Skin epidermis (tissue), 12 donors: ENCODE results near the gene FGFBP1.
A peak's percentile ranks its signal among the peaks of the same experiment; 100 is the strongest.

Source experiments
- H3K27ac ChIP-seq, 21 experiments: fragments of 200-600 bp; sonication (generic) in 11 of 21; one replicate each; pipeline ENCODE4 v1.5.0; 2020; ENCODE audit warnings: mild to moderate bottlenecking in 3 of 21, inconsistent platforms in 2 of 21, moderate library complexity in 2 of 21
- H3K4me3 ChIP-seq, 7 experiments: fragments of 200-600 bp; sonication (generic) in 2 of 7; one replicate each; pipeline ENCODE4 v1.5.0; 2020; ENCODE audit warnings: inconsistent platforms in 2 of 7, mild to moderate bottlenecking in 2 of 7, moderate library complexity in 1 of 7

The FGFBP1 gene

DNA sequence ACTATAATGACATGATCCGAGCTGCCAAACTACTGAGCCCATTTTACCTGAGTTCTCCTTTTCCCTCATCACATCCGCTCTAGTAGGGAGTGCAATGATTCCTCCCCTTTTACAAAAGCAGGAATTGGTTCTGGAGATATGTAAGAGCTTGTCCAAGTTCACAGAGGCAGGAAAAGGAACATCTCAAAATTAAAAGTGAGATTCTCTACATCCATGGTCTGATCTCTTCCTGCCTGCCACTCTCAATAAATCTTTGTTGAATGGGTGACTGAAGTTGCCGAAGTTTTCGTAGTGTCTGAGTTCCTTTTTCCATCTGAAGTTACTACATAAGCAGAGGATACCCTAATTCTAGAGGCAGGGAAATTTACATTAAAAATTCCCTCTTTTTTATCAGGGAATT is at the start of gene FGFBP1:
FGFBP1 (minus strand) TSS at position 101 of the 400 bp plus-strand sequence. CDS start 2,108 bp downstream, outside the sequence.
- Histone ChIP-seq H3K4me3 (peak within 1 kb of the TSS in 5 of 7 experiments; percentile 1 to 40 (median 23)), H3K27ac (peak within 1 kb of the TSS in 8 of 21 experiments; percentile 13 to 77 (median 38))

DNA sequence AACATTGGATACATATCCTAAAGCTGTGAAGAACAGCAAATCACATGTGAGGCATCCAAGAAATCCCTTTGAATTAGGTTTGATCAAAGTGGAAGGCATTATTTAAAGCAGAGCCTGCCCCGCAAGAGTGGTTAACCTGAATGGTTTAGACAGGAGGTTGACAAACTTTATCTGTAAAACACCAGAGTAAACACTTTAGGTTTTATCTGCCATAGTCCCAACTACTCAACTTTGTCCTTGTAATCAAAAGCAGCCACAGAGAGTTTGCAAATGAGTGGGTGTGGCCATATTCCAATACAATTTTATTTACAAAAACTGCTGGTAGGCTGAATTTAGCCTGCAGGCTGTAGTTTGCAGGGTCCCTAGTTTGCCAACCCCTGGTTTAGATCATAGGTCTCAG is 49.7 kb upstream of the FGFBP1 start:
- H3K4me3 ChIP-seq, result no peak overlapping the region
- no peak overlapping the region for H3K27ac ChIP-seq

DNA sequence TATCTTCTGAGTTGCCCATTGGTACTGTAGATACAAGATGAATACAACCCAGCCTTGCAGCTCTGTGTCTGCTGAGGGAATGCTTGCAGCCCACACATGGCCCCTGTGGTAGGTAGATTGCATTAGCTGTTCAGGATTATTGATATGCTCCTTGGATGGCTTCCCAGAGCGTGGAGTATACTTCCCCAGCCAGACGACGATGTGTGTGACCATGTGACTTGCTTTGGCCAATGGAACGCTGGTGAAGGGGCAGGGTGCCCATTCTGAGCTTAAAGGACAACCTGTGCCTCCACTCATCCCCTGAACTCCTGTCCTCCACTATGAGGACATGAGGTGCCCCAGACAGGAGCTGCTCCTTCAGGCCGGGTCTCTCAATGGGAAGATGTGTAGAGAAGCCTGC is 48.4 kb upstream of the FGFBP1 start:
- H3K4me3 ChIP-seq, result no peak overlapping the region
- no peak overlapping the region for H3K27ac ChIP-seq

DNA sequence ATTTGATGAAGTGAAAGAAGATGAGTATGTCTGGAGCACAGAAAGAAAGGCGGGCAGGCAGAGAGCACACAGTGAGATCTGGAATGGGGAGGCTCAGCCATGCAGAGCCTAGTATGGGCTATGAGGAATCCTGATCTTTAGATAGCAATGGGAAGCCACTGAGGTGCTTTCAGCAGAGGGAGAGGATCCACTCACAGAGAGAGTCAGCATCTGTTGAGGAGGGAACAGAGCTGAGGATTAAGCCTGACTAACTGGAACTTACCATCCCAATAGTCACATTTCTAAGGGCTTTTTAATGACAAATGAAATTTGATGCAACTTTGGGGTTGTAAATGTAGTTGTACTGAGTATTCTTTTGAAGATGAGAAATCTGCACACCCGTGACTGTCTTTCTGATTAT is 45.1 kb upstream of the FGFBP1 start:
- Histone ChIP-seq H3K27ac (no peak overlapping the region), H3K4me3 (no peak overlapping the region)

DNA sequence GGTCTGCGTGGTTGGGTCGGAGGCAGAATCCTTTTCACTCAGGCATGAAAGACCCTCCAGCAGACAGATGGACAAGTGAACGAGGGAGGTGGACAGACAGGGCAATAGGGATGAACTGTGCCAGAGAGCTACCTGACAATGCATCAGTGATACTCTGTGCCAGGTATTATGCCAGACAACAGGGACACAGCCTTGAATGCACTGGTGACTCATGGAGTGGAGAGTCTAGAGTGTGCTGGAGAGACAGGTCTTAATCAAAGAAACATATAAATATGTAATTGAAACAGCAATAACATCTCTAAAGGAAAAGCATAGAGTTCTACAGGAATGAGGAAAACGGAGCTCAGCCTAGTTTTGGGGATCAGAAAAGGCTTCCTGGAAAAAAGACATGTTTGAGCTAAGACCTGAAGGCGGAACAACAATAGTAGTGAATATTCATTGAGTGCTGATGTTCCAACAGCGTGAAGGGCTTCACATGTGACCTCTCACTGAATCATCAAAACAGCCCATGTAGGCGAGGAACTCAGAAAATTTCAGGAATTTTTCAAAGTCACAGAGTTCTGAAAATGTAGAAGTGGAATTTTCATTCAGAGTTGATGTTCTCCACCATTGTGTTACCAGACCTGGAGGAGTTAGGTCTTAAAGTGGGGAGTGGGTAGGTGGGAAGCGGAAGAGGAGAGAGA is 44.4 kb upstream of the FGFBP1 start:
- Histone ChIP-seq H3K4me3 (no peak overlapping the region), H3K27ac (no peak overlapping the region)

DNA sequence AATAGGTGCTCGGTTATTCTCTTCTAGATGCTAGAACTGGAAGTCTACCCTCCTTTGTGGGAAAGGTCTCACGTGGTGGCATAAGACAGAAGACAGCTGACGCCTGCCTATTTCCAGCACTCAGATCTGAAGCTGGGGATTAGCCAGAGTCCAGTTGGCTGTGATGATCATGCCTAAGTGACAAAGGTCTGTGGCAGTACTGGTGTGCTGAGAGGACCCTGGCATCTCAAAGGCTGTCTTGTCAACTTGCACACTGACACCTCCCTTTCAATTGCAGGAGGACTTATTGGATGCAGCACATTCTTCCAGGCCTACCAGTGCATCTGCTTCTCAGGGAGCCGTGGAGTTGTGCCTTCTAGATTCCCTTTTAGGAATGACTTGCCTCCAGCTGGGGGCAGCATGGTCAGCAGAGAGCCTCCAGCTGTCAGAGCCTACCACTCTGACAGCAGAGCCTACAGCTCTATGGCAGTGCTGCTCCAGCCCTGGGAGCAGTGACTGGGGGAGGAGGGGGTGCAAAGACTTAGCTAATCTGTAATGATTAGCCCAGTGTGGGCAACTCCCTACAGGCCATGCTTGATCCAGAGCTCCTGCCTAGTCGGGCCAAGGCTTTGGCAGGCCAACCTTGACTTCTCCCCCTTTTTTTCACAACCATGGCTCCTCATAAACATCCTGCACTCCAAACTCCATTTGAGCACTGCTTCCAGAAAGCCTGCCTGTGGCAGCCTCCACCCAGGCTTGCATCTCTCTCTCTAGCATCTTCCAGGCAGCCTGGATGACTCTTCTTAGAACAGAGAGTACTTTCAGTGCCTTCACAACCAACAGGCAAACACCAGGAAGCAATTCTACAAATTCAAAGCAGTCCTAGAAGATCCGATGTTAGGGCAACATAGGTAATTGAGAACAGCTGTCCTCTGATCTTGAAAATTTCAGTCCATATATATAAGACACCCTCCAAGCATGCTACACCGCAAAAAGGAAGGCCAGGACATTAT is 38.2 kb upstream of the FGFBP1 start:
- no peak overlapping the region for H3K4me3 ChIP-seq
- no peak overlapping the region for H3K27ac ChIP-seq

DNA sequence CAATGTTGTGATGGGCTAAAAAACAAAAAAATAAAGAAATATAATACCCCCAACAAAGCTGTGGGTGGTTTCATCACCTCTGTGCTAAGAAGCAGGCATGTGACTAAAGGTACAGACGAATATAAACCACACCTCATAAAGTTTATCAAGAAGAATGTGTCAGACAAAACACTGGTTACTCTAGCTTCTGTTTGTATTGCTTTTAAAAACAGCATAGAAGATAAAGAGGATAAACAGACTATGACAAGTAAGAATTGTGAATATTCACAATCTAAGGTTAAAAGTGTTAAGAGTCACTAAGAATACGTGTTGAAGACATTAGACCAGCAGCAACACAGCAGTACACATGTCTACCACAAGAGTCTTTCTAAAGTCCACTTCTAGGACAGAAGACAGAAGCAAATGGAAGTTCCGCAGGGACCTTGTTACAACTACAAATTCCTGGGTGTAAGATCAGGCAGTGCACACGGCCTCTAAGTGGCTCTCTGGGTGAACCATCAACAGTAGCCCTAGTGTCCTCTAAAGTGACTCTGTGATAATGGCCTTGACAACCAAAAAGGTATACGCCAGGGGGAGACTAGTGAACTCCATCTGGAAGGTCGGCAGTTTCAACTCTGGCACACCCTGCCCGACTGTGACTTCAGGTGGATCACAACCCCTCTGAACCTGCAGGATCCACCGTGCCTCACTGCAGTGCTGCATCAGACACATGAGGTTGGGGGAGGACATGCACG is 32.7 kb upstream of the FGFBP1 start:
- Histone ChIP-seq H3K27ac (no peak overlapping the region), H3K4me3 (no peak overlapping the region)

DNA sequence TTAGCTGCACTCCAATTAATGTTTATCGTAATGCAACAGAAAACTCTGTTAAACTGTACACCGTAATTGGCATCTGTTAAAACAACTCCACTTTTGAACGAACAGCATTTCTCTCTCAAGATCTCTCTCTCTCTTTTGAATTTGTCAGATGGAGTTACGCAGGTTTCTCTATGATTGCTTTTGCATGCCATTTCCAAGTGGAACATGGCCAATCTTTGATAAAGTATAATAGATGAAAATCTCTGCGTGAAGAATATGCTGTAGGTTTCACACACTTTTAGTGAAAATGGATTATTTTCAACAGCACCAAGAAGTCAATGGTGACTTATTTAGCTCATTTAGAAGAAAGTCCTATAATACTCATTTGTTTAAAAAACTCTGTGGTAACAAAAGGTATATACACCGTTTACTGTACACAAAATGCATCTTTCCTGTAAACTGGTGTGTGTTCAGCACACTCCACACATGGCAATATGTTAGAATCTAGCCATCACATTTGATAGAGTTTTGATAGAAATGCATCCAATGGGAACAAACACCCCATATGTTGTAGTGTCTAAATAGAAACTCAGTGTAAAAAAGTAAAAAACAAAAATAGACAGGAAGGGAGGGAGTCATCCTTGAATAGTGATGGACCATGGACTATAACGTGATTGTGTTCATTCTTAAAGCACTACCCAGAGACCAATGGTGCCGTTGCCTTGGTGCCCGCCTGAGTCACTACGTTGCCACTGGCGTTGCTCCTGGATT is 30.2 kb upstream of the FGFBP1 start:
- H3K4me3 ChIP-seq, result no peak overlapping the region
- H3K27ac ChIP-seq, result no peak overlapping the region

DNA sequence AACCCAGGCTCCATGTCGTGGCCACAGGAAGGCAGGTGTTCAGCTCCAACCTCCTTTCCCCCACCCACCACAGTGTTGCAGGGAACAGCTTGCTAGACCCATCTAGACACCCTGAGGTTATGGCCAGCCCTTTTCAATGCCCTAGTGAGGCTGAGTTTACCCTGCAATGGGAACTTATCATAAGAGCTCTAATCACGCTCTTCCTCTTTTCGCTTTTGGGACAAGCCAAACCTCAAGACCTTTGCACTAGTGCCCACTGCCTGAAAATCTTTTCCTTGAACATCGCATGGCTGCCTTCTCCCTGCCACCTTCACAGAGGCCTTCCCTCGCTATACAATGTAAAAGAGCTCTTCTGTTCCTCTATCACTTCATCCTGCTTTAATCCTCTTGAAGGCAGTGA is 26.8 kb upstream of the FGFBP1 start:
- no peak overlapping the region for H3K27ac ChIP-seq
- no peak overlapping the region for H3K4me3 ChIP-seq

DNA sequence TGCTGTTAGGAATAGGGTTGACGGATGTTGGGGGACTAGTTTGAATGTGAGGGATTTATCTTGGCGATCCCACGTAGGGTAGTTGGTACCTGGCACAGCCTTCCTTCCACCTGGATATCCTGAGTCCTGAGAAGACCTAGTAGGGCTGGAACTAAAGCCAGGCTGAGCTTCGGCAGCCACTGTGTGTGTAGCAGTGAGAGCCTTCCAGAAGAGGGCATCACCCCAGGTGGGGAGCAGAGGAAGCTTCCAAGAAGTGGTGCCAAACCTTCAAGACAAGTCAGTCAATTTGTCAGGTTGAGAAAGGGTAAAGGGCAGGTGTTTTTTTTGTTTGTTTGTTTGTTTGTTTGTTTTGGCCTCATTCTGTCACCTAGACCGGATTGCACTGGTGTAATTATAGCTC is 25.6 kb upstream of the FGFBP1 start:
- Histone ChIP-seq H3K4me3 (no peak overlapping the region), H3K27ac (no peak overlapping the region)

DNA sequence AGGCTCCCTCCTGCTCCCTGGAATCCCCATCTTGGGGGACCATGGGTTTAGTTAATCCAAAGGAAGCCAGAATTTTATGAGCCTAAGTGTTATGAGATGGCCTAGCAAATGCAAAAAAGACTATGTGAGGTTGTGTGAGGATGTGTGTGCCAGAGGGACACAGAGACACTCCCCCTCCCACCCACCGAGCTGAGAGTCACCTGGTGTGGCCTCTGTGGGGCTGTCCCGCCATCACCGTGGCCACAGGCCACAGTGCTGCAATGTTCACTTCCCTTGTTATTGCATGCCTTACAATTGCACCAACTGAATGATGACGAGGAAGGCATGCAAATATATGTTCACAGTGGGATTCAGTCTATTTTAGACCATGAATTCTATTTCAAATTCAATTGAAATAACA is 25.0 kb upstream of the FGFBP1 start:
- Histone ChIP-seq H3K4me3 (no peak overlapping the region), H3K27ac (no peak overlapping the region)

DNA sequence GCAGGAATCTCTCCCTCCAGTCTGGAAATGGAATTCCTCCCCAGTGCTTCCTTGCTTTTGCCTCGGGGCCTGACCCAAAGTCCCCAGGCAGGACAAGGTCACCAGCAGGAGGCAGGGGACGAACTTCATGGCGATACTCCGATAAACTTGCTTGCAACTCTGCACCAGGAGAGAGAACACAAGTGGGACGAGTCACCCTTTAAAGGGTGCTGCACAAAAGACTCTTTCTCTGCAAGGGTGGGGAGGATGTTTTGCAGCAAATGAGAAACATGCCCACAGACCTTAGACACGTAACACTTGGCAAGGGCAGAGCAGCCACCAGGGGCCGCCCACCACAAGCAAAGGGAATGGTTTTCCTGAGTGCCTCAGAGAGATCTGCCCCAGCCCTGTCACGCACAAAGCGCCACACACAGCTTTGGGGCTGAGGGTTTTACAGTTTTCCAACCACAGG is 24.5 kb upstream of the FGFBP1 start, which contains the start of gene FGFBP2:
FGFBP2 (minus strand) TSS at position 175 of the 451 bp plus-strand sequence; CDS start at position 129, 46 bp downstream.
- H3K4me3 ChIP-seq, result no peak within 1 kb of the TSS
- H3K27ac ChIP-seq, result peak within 1 kb of the TSS in 1 of 21 experiments; percentile 20

DNA sequence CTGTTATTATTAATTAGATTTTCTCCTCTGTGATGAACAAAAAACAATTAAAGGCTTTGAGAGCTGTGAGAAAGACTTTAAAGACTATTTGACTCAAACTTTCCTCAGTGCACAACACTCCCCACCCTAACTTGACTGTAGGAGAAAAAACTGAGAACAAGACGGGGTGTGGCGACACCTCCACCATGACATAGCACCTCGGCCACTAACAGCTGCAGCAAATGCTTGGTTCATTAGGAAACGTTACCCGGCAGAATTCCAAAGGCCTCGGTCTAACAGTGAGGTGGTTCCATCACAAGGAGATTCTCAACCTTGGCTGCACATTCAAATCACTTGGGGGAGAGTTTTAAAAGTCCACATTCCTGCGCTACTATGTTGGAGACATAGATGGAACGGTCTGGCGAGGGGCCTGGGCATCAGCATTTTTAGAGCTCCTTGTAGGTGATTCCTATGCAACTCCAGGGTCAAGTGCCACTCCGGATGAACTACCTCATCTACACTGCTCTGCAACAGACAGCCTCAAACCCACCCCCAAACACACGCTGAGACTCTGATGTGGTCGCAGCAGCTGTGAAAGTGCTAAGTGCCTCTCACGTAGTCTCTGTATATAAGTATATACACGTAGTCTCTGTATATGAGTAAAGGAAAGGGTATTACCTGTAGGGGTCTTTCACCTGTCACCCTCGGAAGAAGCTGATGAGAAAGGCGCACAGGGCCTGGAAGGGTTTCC is 23.4 kb upstream of the FGFBP1 start:
- Histone ChIP-seq H3K27ac (peak overlapping the region in 1 of 21 experiments; percentile 20), H3K4me3 (no peak overlapping the region)

DNA sequence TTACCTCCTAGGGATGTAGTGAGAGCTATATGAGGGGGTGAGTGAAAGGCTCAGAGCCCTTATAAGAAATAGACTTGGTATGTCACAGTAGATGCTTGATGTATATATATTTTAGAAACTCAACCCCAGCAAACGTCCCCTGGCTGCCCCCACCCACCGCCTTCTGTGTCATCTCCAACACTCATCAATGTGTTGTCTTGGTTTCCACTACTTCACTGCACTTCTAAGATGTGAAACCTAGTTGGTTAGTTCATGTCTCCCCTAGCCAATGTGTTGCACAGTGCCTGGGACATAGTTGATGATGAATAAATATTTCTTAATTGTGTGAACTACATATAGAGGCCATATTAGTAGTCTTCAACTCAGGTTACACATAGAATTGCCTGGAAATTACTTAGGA is 20.0 kb upstream of the FGFBP1 start:
- no peak overlapping the region for H3K4me3 ChIP-seq
- no peak overlapping the region for H3K27ac ChIP-seq

DNA sequence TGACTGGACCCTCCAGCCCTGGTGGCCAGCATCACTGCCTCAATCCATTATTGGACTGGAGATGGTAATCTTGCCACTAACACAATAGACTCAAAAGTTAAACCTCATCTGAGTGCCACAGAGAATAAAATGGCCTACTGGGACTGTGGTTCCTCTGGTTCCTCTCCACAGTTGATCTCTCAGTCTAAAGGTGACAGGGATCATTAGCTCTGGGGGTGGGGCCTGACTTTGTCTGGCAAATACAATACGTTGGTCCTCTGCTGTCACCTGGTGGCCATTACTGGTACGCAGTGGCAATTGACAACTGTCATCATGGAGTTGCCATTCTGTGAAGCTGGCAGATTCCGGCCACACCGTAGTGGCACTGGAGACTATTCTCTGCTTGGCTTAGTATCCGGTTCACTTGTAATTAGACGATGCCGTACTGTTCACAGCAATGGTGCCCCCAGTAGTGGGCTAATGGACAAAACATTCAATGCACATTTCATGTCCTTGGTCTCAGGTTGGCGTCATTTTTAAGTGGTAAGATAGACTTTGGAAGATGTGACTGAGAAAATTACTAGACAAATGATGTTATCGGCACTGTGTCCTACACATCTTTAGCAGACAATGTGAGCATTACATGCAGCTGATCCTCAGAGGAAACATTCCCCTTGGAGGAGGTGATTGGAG is 17.8 kb upstream of the FGFBP1 start:
- H3K4me3 ChIP-seq, result no peak overlapping the region
- no peak overlapping the region for H3K27ac ChIP-seq

DNA sequence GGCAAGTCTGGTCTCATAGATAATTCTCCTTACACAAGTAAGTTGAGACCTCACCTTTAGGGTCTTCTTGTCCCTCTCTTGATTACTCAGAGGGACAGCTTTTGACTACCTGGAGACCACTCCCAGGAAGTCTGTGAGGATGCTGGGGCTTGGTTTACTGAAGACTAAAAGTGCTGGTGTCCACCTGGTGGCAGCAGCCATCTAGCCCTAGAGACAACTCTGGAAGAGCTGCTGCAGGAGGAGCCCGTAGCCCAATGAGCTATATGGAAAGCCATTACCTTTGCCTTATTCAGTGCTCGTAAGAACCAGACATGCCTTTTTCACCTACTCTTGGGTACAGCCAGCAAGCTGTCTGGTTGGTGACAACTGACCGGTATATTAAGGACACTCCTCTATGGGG is 17.1 kb upstream of the FGFBP1 start:
- H3K27ac ChIP-seq, result no peak overlapping the region
- H3K4me3 ChIP-seq, result no peak overlapping the region

DNA sequence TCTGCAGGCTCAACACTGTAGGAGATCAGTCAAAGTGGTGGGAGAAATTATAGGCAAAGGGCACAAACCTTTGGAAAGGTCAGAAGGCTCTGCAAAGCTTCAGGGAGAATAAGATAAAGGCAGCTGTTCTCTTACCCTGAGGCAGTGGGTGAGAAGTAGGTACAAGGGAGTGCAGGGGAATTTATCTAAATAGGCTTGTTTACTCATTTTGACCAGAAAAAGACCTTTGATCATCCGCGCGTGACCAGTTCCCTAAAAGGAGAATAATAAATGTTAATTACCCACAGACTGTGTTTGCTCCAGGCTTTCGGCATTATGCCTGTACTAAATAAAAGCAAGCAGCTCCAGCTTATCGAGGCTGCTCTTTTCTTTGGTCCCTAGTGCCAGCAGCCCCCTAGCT is 15.1 kb upstream of the FGFBP1 start:
- no peak overlapping the region for H3K27ac ChIP-seq
- H3K4me3 ChIP-seq, result no peak overlapping the region

DNA sequence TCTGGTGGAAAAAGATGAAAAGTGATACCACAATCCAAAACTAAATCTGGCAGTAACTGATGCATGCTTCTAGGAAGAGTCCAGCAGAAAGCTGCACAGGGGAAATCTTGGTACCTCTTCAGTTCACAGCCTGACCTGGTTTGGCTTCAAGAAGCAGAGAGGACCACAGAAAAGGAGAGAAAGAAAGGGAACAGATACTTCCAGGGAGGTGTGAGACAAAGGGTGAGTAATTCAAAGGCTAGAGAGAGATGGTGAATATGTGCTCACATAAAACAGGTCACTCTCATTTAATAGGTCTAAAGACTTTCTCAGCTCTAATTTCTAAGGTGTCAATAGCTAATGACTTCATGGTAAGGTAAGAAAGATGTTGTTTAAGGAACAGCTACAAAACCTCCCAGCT is 13.2 kb upstream of the FGFBP1 start:
- no peak overlapping the region for H3K27ac ChIP-seq

More for the DNA sequence above, 13.2 kb upstream of the FGFBP1 start:
- H3K4me3 ChIP-seq, result no peak overlapping the region
